Erythroblast (primary cell): ENCODE measurements around the gene MFF.

ENCODE experiments used
- GATA1 ChIP-seq: IDR thresholded peaks from 2 replicates; pipeline ENCODE4 v1.6.1; 2011; ENCODE audit warnings: low read depth, mild to moderate bottlenecking, control low read depth, low read length, moderate library complexity
- POLR2A ChIP-seq: IDR thresholded peaks from 2 replicates; pipeline ENCODE4 v1.6.1; 2011; ENCODE audit warnings: mild to moderate bottlenecking, low read length

GRCh38 chr2:227317834-227318233 lies 7.2 kb upstream of the MFF start:
- no peak for TF ChIP-seq POLR2A
- no peak for TF ChIP-seq GATA1
